GM23338 (cell line): ENCODE data around the gene SLC8A1.

Source experiments
- CREB1 ChIP-seq: fragments of 250-450 bp; sonication (Bioruptor Pico); IDR thresholded peaks from 2 replicates; pipeline ENCODE4 v1.5.0; 2020; ENCODE audit warnings: low read depth, mild to moderate bottlenecking, moderate library complexity
- CTCF ChIP-seq, 2 experiments: fragments of 200-600 bp in 1 of 2; sonication (generic) in 1 of 2; conservative IDR thresholded peaks; 2 replicates each; pipeline versions ENCODE4 v1.5.1 to v1.6.1; 2016 to 2017; ENCODE audit warnings: antibody characterized with exemption in 2 of 2, low read depth in 2 of 2, mild to moderate bottlenecking in 2 of 2, moderate library complexity in 1 of 2
- ETS1 ChIP-seq: IDR thresholded peaks from 2 replicates; pipeline ENCODE4 v1.6.1; 2016; ENCODE audit warnings: antibody characterized with exemption
- EZH2 ChIP-seq: fragments of 200-600 bp; sonication (generic); IDR thresholded peaks from one replicate; pipeline ENCODE4 v1.8.0; 2017; ENCODE audit warnings: antibody characterized with exemption, mild to moderate bottlenecking, low read depth; ENCODE audit not compliant: unreplicated experiment
- EZH2phosphoT487 ChIP-seq: fragments of 200-600 bp; sonication (generic); IDR thresholded peaks from one replicate; pipeline ENCODE4 v1.8.1; 2018; ENCODE audit warnings: antibody characterized with exemption; ENCODE audit not compliant: unreplicated experiment
- JUNB ChIP-seq: IDR thresholded peaks from one replicate; pipeline ENCODE4 v1.6.1; 2016; ENCODE audit warnings: antibody characterized with exemption; ENCODE audit not compliant: unreplicated experiment
- NANOG ChIP-seq: IDR thresholded peaks from 2 replicates; pipeline ENCODE4 v1.6.1; 2016; ENCODE audit warnings: antibody characterized with exemption, borderline replicate concordance
- POLR2AphosphoS5 ChIP-seq: IDR thresholded peaks from 2 replicates; pipeline ENCODE4 v1.6.1; 2016; ENCODE audit warnings: antibody characterized with exemption, low read depth
- REST ChIP-seq: IDR thresholded peaks from one replicate; pipeline ENCODE4 v1.6.1; 2018; ENCODE audit warnings: antibody characterized with exemption; ENCODE audit not compliant: unreplicated experiment
- ZNF114 ChIP-seq: fragments of 250-450 bp; sonication (Bioruptor Pico); IDR thresholded peaks from 2 replicates; pipeline ENCODE4 v1.5.0; 2020; ENCODE audit warnings: mild to moderate bottlenecking, moderate library complexity
- ZNF331 ChIP-seq: fragments of 250-450 bp; sonication (Bioruptor Pico); IDR thresholded peaks from 2 replicates; pipeline ENCODE4 v1.5.0; 2020; ENCODE audit warnings: low read depth, mild to moderate bottlenecking, moderate library complexity
- TF ChIP-seq, protein P1 (sequence below): fragments of 250-450 bp; sonication (Bioruptor Pico); IDR thresholded peaks from 2 replicates; pipeline ENCODE4 v1.5.0; 2020; ENCODE audit warnings: mild to moderate bottlenecking, moderate library complexity

GRCh38 chr2:40321822-40322221 is 130.1 kb downstream of the SLC8A1 start:
- TF ChIP-seq JUNB (no peak), EZH2 (no peak), EZH2phosphoT487 (no peak), CTCF (conservative IDR thresholded peaks at IDR 0.05; ENCODE audit: low read depth in 2 of 2) (no peak), CREB1 (CRISPR knock-in tag) (no peak), POLR2AphosphoS5 (no peak), REST (no peak), ETS1 (no peak), ZNF331 (no peak), NANOG (no peak), ZNF114 (CRISPR knock-in tag) (no peak)
- TF ChIP-seq, protein P1, sequence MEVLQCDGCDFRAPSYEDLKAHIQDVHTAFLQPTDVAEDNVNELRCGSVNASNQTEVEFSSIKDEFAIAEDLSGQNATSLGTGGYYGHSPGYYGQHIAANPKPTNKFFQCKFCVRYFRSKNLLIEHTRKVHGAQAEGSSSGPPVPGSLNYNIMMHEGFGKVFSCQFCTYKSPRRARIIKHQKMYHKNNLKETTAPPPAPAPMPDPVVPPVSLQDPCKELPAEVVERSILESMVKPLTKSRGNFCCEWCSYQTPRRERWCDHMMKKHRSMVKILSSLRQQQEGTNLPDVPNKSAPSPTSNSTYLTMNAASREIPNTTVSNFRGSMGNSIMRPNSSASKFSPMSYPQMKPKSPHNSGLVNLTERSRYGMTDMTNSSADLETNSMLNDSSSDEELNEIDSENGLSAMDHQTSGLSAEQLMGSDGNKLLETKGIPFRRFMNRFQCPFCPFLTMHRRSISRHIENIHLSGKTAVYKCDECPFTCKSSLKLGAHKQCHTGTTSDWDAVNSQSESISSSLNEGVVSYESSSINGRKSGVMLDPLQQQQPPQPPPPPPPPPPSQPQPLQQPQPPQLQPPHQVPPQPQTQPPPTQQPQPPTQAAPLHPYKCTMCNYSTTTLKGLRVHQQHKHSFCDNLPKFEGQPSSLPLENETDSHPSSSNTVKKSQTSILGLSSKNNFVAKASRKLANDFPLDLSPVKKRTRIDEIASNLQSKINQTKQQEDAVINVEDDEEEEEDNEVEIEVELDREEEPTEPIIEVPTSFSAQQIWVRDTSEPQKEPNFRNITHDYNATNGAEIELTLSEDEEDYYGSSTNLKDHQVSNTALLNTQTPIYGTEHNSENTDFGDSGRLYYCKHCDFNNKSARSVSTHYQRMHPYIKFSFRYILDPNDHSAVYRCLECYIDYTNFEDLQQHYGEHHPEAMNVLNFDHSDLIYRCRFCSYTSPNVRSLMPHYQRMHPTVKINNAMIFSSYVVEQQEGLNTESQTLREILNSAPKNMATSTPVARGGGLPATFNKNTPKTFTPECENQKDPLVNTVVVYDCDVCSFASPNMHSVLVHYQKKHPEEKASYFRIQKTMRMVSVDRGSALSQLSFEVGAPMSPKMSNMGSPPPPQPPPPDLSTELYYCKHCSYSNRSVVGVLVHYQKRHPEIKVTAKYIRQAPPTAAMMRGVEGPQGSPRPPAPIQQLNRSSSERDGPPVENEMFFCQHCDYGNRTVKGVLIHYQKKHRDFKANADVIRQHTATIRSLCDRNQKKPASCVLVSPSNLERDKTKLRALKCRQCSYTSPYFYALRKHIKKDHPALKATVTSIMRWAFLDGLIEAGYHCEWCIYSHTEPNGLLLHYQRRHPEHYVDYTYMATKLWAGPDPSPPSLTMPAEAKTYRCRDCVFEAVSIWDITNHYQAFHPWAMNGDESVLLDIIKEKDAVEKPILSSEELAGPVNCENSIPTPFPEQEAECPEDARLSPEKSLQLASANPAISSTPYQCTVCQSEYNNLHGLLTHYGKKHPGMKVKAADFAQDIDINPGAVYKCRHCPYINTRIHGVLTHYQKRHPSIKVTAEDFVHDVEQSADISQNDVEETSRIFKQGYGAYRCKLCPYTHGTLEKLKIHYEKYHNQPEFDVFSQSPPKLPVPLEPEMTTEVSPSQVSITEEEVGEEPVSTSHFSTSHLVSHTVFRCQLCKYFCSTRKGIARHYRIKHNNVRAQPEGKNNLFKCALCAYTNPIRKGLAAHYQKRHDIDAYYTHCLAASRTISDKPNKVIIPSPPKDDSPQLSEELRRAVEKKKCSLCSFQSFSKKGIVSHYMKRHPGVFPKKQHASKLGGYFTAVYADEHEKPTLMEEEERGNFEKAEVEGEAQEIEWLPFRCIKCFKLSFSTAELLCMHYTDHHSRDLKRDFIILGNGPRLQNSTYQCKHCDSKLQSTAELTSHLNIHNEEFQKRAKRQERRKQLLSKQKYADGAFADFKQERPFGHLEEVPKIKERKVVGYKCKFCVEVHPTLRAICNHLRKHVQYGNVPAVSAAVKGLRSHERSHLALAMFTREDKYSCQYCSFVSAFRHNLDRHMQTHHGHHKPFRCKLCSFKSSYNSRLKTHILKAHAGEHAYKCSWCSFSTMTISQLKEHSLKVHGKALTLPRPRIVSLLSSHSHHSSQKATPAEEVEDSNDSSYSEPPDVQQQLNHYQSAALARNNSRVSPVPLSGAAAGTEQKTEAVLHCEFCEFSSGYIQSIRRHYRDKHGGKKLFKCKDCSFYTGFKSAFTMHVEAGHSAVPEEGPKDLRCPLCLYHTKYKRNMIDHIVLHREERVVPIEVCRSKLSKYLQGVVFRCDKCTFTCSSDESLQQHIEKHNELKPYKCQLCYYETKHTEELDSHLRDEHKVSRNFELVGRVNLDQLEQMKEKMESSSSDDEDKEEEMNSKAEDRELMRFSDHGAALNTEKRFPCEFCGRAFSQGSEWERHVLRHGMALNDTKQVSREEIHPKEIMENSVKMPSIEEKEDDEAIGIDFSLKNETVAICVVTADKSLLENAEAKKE (CRISPR knock-in tag): no peak
